K562 (cell line): ENCODE results near the gene KAT2B.

Experiments used
- CTCF ChIP-seq, 3 experiments: IDR thresholded peaks in 2 of 3; conservative IDR thresholded peaks in 1 of 3; 2 replicates each; pipeline ENCODE4 v1.5.1; 2011 to 2012; ENCODE audit warnings: low read length in 3 of 3, mild to moderate bottlenecking in 3 of 3, control low read depth in 2 of 3, improper control_type of control experiment in 1 of 3, inconsistent platforms in 1 of 3, low read depth in 1 of 3, mixed read lengths in 1 of 3, moderate library complexity in 1 of 3; ENCODE audit not compliant: insufficient read depth in 2 of 3
- E2F1 ChIP-seq: sonication (generic); formaldehyde crosslinking; IDR thresholded peaks from 2 replicates; pipeline ENCODE4 v1.8.1; 2023; ENCODE audit warnings: mild to moderate bottlenecking, missing genetic modification reagents, moderate library complexity
- EZH2 ChIP-seq: IDR thresholded peaks from 2 replicates; pipeline ENCODE4 v1.6.1; 2012; ENCODE audit warnings: low read depth, mild to moderate bottlenecking, inconsistent platforms, low read length, borderline replicate concordance
- GABPB1 ChIP-seq: sonication (generic); formaldehyde crosslinking; IDR thresholded peaks from 2 replicates; pipeline ENCODE4 v1.8.0; 2022; ENCODE audit warnings: mild to moderate bottlenecking, missing genetic modification reagents
- HCFC1 ChIP-seq: IDR thresholded peaks from 2 replicates; pipeline ENCODE4 v1.6.1; 2012; ENCODE audit warnings: low read depth, low read length, improper control_type of control experiment
- MAX ChIP-seq: sonication (generic); formaldehyde crosslinking; IDR thresholded peaks from 2 replicates; pipeline ENCODE4 v1.9.0; 2022; ENCODE audit warnings: mild to moderate bottlenecking, missing genetic modification reagents
- NELFE ChIP-seq: IDR thresholded peaks from 2 replicates; pipeline ENCODE4 v1.6.1; 2011; ENCODE audit warnings: mild to moderate bottlenecking; ENCODE audit not compliant: insufficient read depth, insufficient read length
- TAF7 ChIP-seq: fragments of 450-650 bp; IDR thresholded peaks from 2 replicates; pipeline ENCODE4 v1.6.1; 2016; ENCODE audit warnings: missing genetic modification characterization, missing compliant biosample characterization
- TAL1 ChIP-seq: fragments of 450-650 bp; IDR thresholded peaks from 2 replicates; pipeline ENCODE4 v1.6.1; 2016; ENCODE audit warnings: mild to moderate bottlenecking
- ZBTB49 ChIP-seq: sonication (generic); formaldehyde crosslinking; IDR thresholded peaks from 2 replicates; pipeline ENCODE4 v1.8.0; 2022; ENCODE audit warnings: missing genetic modification reagents, mild to moderate bottlenecking, borderline replicate concordance
- TF ChIP-seq, protein P1 (sequence below), 2 experiments: fragments of 450-650 bp in 1 of 2; IDR thresholded peaks; 2 replicates each; pipeline ENCODE4 v1.6.1; 2011 to 2017; ENCODE audit warnings: low read depth in 2 of 2, antibody characterized with exemption in 1 of 2, borderline replicate concordance in 1 of 2, low read length in 1 of 2, mild to moderate bottlenecking in 1 of 2, mixed read lengths in 1 of 2; ENCODE audit not compliant: control insufficient read depth in 1 of 2
- TF ChIP-seq, protein P2 (sequence below), 2 experiments: IDR thresholded peaks; 2 replicates each; pipeline ENCODE4 v1.6.1; 2011; ENCODE audit warnings: borderline replicate concordance in 1 of 2, control low read depth in 1 of 2, low read depth in 1 of 2, low read length in 1 of 2, mild to moderate bottlenecking in 1 of 2, mixed read lengths in 1 of 2, moderate library complexity in 1 of 2; ENCODE audit not compliant: insufficient read depth in 1 of 2, insufficient read length in 1 of 2, poor library complexity in 1 of 2, severe bottlenecking in 1 of 2; ENCODE audit errors: extremely low read depth in 1 of 2

GRCh38 chr3:20047341-20047779 is 7.1 kb downstream of the KAT2B start:
- TF ChIP-seq CTCF (IDR thresholded peaks at IDR 0.05 in 2 of 3, conservative IDR thresholded peaks at IDR 0.05 in 1 of 3; ENCODE audit: insufficient read depth in 2 of 3, low read depth in 1 of 3, low read length in 3 of 3) (no peak), EZH2 (no peak), ZBTB49 (CRISPR knock-in tag) (no peak), MAX (CRISPR knock-in tag) (no peak), TAF7 (no peak), TAL1 (no peak), E2F1 (CRISPR knock-in tag) (no peak), NELFE (no peak), GABPB1 (CRISPR knock-in tag) (no peak), HCFC1 (no peak)
- TF ChIP-seq, protein P1, sequence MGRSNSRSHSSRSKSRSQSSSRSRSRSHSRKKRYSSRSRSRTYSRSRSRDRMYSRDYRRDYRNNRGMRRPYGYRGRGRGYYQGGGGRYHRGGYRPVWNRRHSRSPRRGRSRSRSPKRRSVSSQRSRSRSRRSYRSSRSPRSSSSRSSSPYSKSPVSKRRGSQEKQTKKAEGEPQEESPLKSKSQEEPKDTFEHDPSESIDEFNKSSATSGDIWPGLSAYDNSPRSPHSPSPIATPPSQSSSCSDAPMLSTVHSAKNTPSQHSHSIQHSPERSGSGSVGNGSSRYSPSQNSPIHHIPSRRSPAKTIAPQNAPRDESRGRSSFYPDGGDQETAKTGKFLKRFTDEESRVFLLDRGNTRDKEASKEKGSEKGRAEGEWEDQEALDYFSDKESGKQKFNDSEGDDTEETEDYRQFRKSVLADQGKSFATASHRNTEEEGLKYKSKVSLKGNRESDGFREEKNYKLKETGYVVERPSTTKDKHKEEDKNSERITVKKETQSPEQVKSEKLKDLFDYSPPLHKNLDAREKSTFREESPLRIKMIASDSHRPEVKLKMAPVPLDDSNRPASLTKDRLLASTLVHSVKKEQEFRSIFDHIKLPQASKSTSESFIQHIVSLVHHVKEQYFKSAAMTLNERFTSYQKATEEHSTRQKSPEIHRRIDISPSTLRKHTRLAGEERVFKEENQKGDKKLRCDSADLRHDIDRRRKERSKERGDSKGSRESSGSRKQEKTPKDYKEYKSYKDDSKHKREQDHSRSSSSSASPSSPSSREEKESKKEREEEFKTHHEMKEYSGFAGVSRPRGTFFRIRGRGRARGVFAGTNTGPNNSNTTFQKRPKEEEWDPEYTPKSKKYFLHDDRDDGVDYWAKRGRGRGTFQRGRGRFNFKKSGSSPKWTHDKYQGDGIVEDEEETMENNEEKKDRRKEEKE (IDR thresholded peaks at IDR 0.05; ENCODE audit: borderline replicate concordance in 1 of 2, control insufficient read depth in 1 of 2, low read depth in 2 of 2, low read length in 1 of 2): no peak
- TF ChIP-seq, protein P2, sequence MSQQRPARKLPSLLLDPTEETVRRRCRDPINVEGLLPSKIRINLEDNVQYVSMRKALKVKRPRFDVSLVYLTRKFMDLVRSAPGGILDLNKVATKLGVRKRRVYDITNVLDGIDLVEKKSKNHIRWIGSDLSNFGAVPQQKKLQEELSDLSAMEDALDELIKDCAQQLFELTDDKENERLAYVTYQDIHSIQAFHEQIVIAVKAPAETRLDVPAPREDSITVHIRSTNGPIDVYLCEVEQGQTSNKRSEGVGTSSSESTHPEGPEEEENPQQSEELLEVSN (IDR thresholded peaks at IDR 0.05; ENCODE audit: borderline replicate concordance in 1 of 2, extremely low read depth in 1 of 2, insufficient read depth in 1 of 2, insufficient read length in 1 of 2, low read depth in 1 of 2, low read length in 1 of 2, poor library complexity in 1 of 2, severe bottlenecking in 1 of 2): no peak
